H9 (cell line): ENCODE results near the gene TSHZ1. TPM values are rescaled to one million over a fixed set of nuclear protein-coding genes. Genes with fewer than 3 reads are reported as not detected.

ENCODE experiments used
- DNase-seq: peaks from one replicate; pipeline ENCODE4 v3.0.0-alpha.2; 2017
- H2AFZ ChIP-seq: one replicate; pipeline ENCODE4 v1.6.1; 2013; ENCODE audit warnings: mild to moderate bottlenecking, low read length, control low read depth, moderate library complexity
- H2AK5ac ChIP-seq: 2 replicates; pipeline ENCODE4 v1.6.1; 2013; ENCODE audit warnings: low read length, control low read depth, mixed read lengths; ENCODE audit not compliant: insufficient read length
- H2BK120ac ChIP-seq: one replicate; pipeline ENCODE4 v1.6.1; 2013; ENCODE audit warnings: low read depth, mild to moderate bottlenecking, low read length, control low read depth, inconsistent platforms; ENCODE audit not compliant: poor library complexity, severe bottlenecking
- H2BK12ac ChIP-seq: 2 replicates; pipeline ENCODE4 v1.6.1; 2013; ENCODE audit warnings: low read length, control low read depth, mixed read lengths, low read depth; ENCODE audit not compliant: insufficient read length
- H2BK15ac ChIP-seq: 2 replicates; pipeline ENCODE4 v1.6.1; 2013; ENCODE audit warnings: low read depth, low read length, control low read depth
- H2BK20ac ChIP-seq: one replicate; pipeline ENCODE4 v1.6.1; 2013; ENCODE audit warnings: low read depth, mild to moderate bottlenecking, low read length, control low read depth, inconsistent platforms; ENCODE audit not compliant: poor library complexity, severe bottlenecking
- H2BK5ac ChIP-seq: 2 replicates; pipeline ENCODE4 v1.6.1; 2013; ENCODE audit warnings: low read length, control low read depth, mixed read lengths; ENCODE audit not compliant: insufficient read length
- H3K14ac ChIP-seq: 2 replicates; pipeline ENCODE4 v1.6.1; 2013; ENCODE audit warnings: low read length, control low read depth; ENCODE audit not compliant: insufficient read depth
- H3K18ac ChIP-seq: 2 replicates; pipeline ENCODE4 v1.6.1; 2013; ENCODE audit warnings: low read depth, mild to moderate bottlenecking, mixed read lengths, low read length, control low read depth; ENCODE audit not compliant: insufficient read length
- H3K23ac ChIP-seq: 2 replicates; pipeline ENCODE4 v1.6.1; 2013; ENCODE audit warnings: low read length, control low read depth, mixed read lengths, low read depth; ENCODE audit not compliant: insufficient read length
- H3K23me2 ChIP-seq: 2 replicates; pipeline ENCODE4 v1.6.1; 2013; ENCODE audit warnings: low read depth, mild to moderate bottlenecking, mixed read lengths, low read length, control low read depth; ENCODE audit not compliant: insufficient read length, poor library complexity, severe bottlenecking
- H3K27ac ChIP-seq: 2 replicates; pipeline ENCODE4 v1.5.1; 2013; ENCODE audit warnings: low read length, control low read depth, mixed read lengths, low read depth; ENCODE audit not compliant: insufficient read length
- H3K27me3 ChIP-seq: 2 replicates; pipeline ENCODE4 v1.6.1; 2013; ENCODE audit warnings: low read length, control low read depth, inconsistent platforms; ENCODE audit not compliant: insufficient read depth
- H3K4ac ChIP-seq: 2 replicates; pipeline ENCODE4 v1.6.1; 2013; ENCODE audit warnings: low read depth, mild to moderate bottlenecking, control low read depth, inconsistent platforms, low read length, moderate library complexity
- H3K4me1 ChIP-seq: 2 replicates; pipeline ENCODE4 v1.6.1; 2013; ENCODE audit warnings: low read length, control low read depth, inconsistent platforms; ENCODE audit not compliant: insufficient read depth
- H3K4me2 ChIP-seq: 2 replicates; pipeline ENCODE4 v1.6.1; 2013; ENCODE audit warnings: low read length, control low read depth, mixed read lengths; ENCODE audit not compliant: insufficient read length, insufficient read depth
- H3K56ac ChIP-seq: 2 replicates; pipeline ENCODE4 v1.6.1; 2013; ENCODE audit warnings: low read depth, mild to moderate bottlenecking, mixed read lengths, low read length, control low read depth; ENCODE audit not compliant: insufficient read length
- H3K79me1 ChIP-seq: 2 replicates; pipeline ENCODE4 v1.6.1; 2013; ENCODE audit warnings: low read depth, mild to moderate bottlenecking, moderate library complexity, low read length, control low read depth, inconsistent platforms; ENCODE audit not compliant: insufficient read depth, poor library complexity, severe bottlenecking
- H3K79me2 ChIP-seq: 2 replicates; pipeline ENCODE4 v1.6.1; 2013; ENCODE audit warnings: low read length, control low read depth, inconsistent platforms; ENCODE audit not compliant: insufficient read depth
- H3K9ac ChIP-seq: 2 replicates; pipeline ENCODE4 v1.6.1; 2013; ENCODE audit warnings: low read length, control low read depth, mixed read lengths; ENCODE audit not compliant: insufficient read length; ENCODE audit errors: extremely low read depth
- H3K9me3 ChIP-seq: one replicate; pipeline ENCODE4 v1.6.1; 2013; ENCODE audit warnings: low read depth, low read length, inconsistent platforms; ENCODE audit not compliant: control insufficient read depth
- H3T11ph ChIP-seq: one replicate; pipeline ENCODE4 v1.6.1; 2013; ENCODE audit warnings: mild to moderate bottlenecking, low read length, control low read depth, inconsistent platforms
- H4K20me1 ChIP-seq: one replicate; pipeline ENCODE4 v1.6.1; 2013; ENCODE audit not compliant: control insufficient read depth, insufficient read length, insufficient read depth
- H4K5ac ChIP-seq: 2 replicates; pipeline ENCODE4 v1.6.1; 2013; ENCODE audit warnings: low read depth, mild to moderate bottlenecking, mixed read lengths, low read length, control low read depth; ENCODE audit not compliant: insufficient read length
- H4K8ac ChIP-seq: replicated peaks from 2 replicates; pipeline ENCODE4 v1.6.1; 2013; ENCODE audit warnings: low read length, control low read depth, mixed read lengths, low read depth; ENCODE audit not compliant: insufficient read length
- H4K91ac ChIP-seq: 2 replicates; pipeline ENCODE4 v1.6.1; 2013; ENCODE audit warnings: low read depth, mild to moderate bottlenecking, moderate library complexity, mixed read lengths, low read length, control low read depth; ENCODE audit not compliant: insufficient read length
- H3K27ac Mint-ChIP-seq, 3 experiments: 2 replicates in 2 of 3; 3 replicates in 1 of 3; pipeline ENCODE4 v1.8.0; 2020 to 2021; ENCODE audit warnings: mixed read lengths in 3 of 3, mild to moderate bottlenecking in 1 of 3, moderate library complexity in 1 of 3
- H3K27me3 Mint-ChIP-seq: 2 replicates; pipeline ENCODE4 v1.8.0; 2021; ENCODE audit warnings: low read depth, mild to moderate bottlenecking, moderate library complexity, mixed read lengths
- H3K36me3 Mint-ChIP-seq, 3 experiments: 2 replicates in 2 of 3; 3 replicates in 1 of 3; pipeline ENCODE4 v1.8.0; 2020 to 2021; ENCODE audit warnings: low read depth in 3 of 3, mixed read lengths in 3 of 3; ENCODE audit not compliant: insufficient read depth in 1 of 3
- H3K4me1 Mint-ChIP-seq, 2 experiments: 2 replicates each; pipeline ENCODE4 v1.8.0; 2020; ENCODE audit warnings: mixed read lengths in 2 of 2
- H3K4me3 Mint-ChIP-seq, 2 experiments: 2 replicates in 1 of 2; 3 replicates in 1 of 2; pipeline ENCODE4 v1.8.0; 2020 to 2021; ENCODE audit warnings: mild to moderate bottlenecking in 2 of 2, mixed read lengths in 2 of 2, moderate library complexity in 1 of 2
- H3K9me3 Mint-ChIP-seq, 2 experiments: 2 replicates in 1 of 2; 3 replicates in 1 of 2; pipeline ENCODE4 v1.8.0; 2020; ENCODE audit warnings: mild to moderate bottlenecking in 2 of 2, mixed read lengths in 2 of 2, moderate library complexity in 1 of 2
- CTCF ChIP-seq: fragments of 200-600 bp; sonication (generic); conservative IDR thresholded peaks from 3 replicates; pipeline ENCODE4 v1.8.0; 2021; ENCODE audit warnings: antibody characterized with exemption, mild to moderate bottlenecking
- WGBS: extraction: QIAGEN DNeasy Blood & Tissue Kit; methylation state at CpG from one replicate; pipeline ENCODE4 v1.1.7; 2013; ENCODE audit warnings: missing lambda C conversion rate, low lambda C conversion rate, mixed read lengths; ENCODE audit not compliant: insufficient read length; ENCODE audit errors: extremely low coverage; 5-methylcytosine and 5-hydroxymethylcytosine counted together
- total RNA-seq: library from RNA; stranded (reverse); gene quantifications from 2 replicates; pipeline ENCODE4 v1.2.1, GENCODE V29; 2021

Gene TSHZ1
- total RNA-seq, 1 experiment from 2014 or later = 0.15 TPM

GRCh38 chr18:75271952-75272351 is 61.4 kb downstream of the TSHZ1 start:
- Mint-ChIP-seq H3K9me3 (no peaks in the 10 kb centered on the region), H3K4me3 (no peak overlapping the region), H3K4me1 (peaks cover 9 to 10% of the 10 kb centered on the region in 2 experiments), H3K36me3 (no peaks in the 10 kb centered on the region), H3K27ac (no peak overlapping the region), H3K27me3 (no peaks in the 10 kb centered on the region)
- Histone ChIP-seq H3T11ph (no peak overlapping the region), H4K20me1 (no peaks in the 10 kb centered on the region), H2BK12ac (no peak overlapping the region), H2BK120ac (no peak overlapping the region), H3K18ac (no peak overlapping the region), H3K14ac (no peak overlapping the region), H3K4me1 (peaks cover 3% of the 10 kb centered on the region; the same call in 1 of the 2 replicates), H3K23ac (no peak overlapping the region), H3K79me2 (no peaks in the 10 kb centered on the region), H2BK5ac (no peak overlapping the region), H3K79me1 (no peaks in the 10 kb centered on the region), H4K91ac (no peak overlapping the region), H3K27ac (no peak overlapping the region), H3K4me2 (no peak overlapping the region), H3K9me3 (no peaks in the 10 kb centered on the region), H2AK5ac (no peak overlapping the region), H4K5ac (no peak overlapping the region), H3K23me2 (no peaks in the 10 kb centered on the region), H2AFZ (no peak overlapping the region), H2BK15ac (no peak overlapping the region), H3K56ac (no peak overlapping the region), H3K9ac (no peak overlapping the region), H3K27me3 (no peaks in the 10 kb centered on the region), H3K4ac (no peak overlapping the region), H2BK20ac (no peak overlapping the region), H4K8ac (no peak overlapping the region)
- no peak for TF ChIP-seq CTCF
- no CpG with 5 or more reads among the region's 11 CpGs for WGBS
- no peak for DNase-seq
